Cardiac fibroblast (primary cell): Measurements from ENCODE around the gene GOLGB1.

ENCODE experiments used
- DNase-seq, 2 donors: peaks; one replicate each; pipeline versions ENCODE4 v3.0.0 to v3.0.0-alpha.2; 2010; ENCODE audit warnings: low read depth in 2 of 2
- H3K4me3 ChIP-seq, 2 donors: replicated peaks in 1 of 2; 1 replicate in 1 of 2; 2 replicates in 1 of 2; pipeline ENCODE4 v1.5.1; 2011; ENCODE audit warnings: low read depth in 2 of 2, low read length in 2 of 2, mild to moderate bottlenecking in 2 of 2, moderate library complexity in 1 of 2
- TF ChIP-seq, protein P1 (sequence below): IDR thresholded peaks from one replicate; pipeline ENCODE4 v1.5.1; 2011; ENCODE audit warnings: low read depth, mild to moderate bottlenecking, low read length, inconsistent platforms

The GOLGB1 gene

DNA sequence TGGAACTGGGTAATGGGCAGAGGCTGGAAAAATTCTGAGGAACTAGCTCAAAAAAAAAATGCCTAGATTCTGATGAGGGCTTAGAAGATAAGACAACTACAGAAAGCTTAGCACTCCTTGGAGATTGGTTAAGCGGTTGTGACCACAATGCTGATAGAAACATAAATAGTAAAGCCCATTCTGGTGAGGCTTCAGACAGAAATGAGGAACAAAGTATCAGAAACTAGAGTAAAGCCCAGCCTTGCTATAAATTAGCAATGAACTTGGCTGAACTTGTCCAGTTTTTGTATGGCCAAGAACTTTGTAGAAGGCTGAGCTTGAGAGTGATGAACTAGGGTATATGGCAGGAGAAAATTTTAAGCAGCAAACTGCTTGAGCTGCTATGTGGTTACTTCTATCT is 25.4 kb downstream of the GOLGB1 start:
- no peak for DNase-seq
- TF ChIP-seq, protein P1, sequence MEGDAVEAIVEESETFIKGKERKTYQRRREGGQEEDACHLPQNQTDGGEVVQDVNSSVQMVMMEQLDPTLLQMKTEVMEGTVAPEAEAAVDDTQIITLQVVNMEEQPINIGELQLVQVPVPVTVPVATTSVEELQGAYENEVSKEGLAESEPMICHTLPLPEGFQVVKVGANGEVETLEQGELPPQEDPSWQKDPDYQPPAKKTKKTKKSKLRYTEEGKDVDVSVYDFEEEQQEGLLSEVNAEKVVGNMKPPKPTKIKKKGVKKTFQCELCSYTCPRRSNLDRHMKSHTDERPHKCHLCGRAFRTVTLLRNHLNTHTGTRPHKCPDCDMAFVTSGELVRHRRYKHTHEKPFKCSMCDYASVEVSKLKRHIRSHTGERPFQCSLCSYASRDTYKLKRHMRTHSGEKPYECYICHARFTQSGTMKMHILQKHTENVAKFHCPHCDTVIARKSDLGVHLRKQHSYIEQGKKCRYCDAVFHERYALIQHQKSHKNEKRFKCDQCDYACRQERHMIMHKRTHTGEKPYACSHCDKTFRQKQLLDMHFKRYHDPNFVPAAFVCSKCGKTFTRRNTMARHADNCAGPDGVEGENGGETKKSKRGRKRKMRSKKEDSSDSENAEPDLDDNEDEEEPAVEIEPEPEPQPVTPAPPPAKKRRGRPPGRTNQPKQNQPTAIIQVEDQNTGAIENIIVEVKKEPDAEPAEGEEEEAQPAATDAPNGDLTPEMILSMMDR, result no peak
- no peak overlapping the region for H3K4me3 ChIP-seq

DNA sequence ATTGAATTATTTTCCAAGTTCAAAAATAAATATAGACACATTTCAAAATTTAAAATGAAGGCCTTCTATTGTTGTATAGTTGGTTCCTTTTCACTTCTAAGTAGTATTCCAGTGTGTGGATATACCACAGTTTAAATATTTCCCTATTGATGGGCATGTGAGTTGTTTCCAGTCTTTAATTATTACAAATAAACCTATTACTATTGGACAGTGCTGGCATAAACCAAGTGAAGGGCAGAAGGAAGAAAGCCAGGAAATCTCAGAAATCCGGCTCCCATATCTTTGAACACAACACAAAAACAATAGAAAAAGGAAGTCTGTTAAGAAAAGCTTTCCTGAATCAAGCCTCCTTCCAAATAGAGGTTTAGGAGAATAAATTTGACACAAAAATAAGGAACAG is 26.1 kb downstream of the GOLGB1 start:
- DNase-seq, result peak in 1 of 2 donors; percentile 34
- TF ChIP-seq, protein P1, result no peak
- no peak overlapping the region for H3K4me3 ChIP-seq

GRCh38 chr3:121722411-121722810 is 27.1 kb downstream of the GOLGB1 start:
- TF ChIP-seq, protein P1, result no peak
- no peak overlapping the region for H3K4me3 ChIP-seq
- peak in 1 of 2 donors; percentile 54 for DNase-seq

- DNase-seq, result no peak
- no peak overlapping the region for H3K4me3 ChIP-seq
- TF ChIP-seq, protein P1, result no peak
Measured at GRCh38 chr3:121720163-121720562, 29.4 kb downstream of the GOLGB1 start.

GRCh38 chr3:121719423-121719822 is 30.1 kb downstream of the GOLGB1 start:
- no peak for DNase-seq

GRCh38 chr3:121718205-121718846 is 31.2 kb downstream of the GOLGB1 start:
- no peak for DNase-seq
- TF ChIP-seq, protein P1, result no peak
- H3K4me3 ChIP-seq, result no peak overlapping the region

More at GRCh38 chr3:121719423-121719822, 30.1 kb downstream of the GOLGB1 start:
- TF ChIP-seq, protein P1, result no peak
- H3K4me3 ChIP-seq, result no peak overlapping the region

GRCh38 chr3:121710347-121710746 is 39.2 kb downstream of the GOLGB1 start:
- no peak overlapping the region for H3K4me3 ChIP-seq
- no peak for DNase-seq
- TF ChIP-seq, protein P1, result no peak
